PFSK-1 (cell line): ENCODE results near the gene RAET1E.

Source experiments
- POLR2AphosphoS5 ChIP-seq: IDR thresholded peaks from 2 replicates; pipeline ENCODE4 v1.6.1; 2012; ENCODE audit warnings: low read depth, mild to moderate bottlenecking, control low read depth, low read length, moderate library complexity
- REST ChIP-seq, 2 experiments: IDR thresholded peaks; 2 replicates each; pipeline versions ENCODE4 v1.6.1 to v1.8.0; 2011 to 2012; ENCODE audit warnings: low read depth in 2 of 2, low read length in 2 of 2, control low read depth in 1 of 2, inconsistent platforms in 1 of 2, mild to moderate bottlenecking in 1 of 2, moderate library complexity in 1 of 2; ENCODE audit not compliant: insufficient read depth in 1 of 2
- TAF1 ChIP-seq: IDR thresholded peaks from 2 replicates; pipeline ENCODE4 v1.6.1; 2012; ENCODE audit warnings: low read length, control low read depth, borderline replicate concordance; ENCODE audit not compliant: insufficient read depth

GRCh38 chr6:149901444-149902140 is 3.7 kb upstream of the RAET1E start:
- TF ChIP-seq REST (IDR thresholded peaks at IDR 0.05; ENCODE audit: insufficient read depth in 1 of 2, low read depth in 2 of 2, low read length in 2 of 2) (no peak), TAF1 (no peak), POLR2AphosphoS5 (no peak)
